BJ (cell line): ENCODE measurements around the gene PKD1L1. TPM values are rescaled to one million over a fixed set of nuclear protein-coding genes. Genes with fewer than 3 reads are reported as not detected.

Experiments used
- CTCF ChIA-PET: fragments of 350-600 bp; formaldehyde crosslinking; extraction: SDS; loops from one replicate; lab custom pipeline; 2021; ENCODE audit warnings: antibody characterized with exemption, inconsistent platforms; lab: Yijun Ruan, JAX
- POLR2A ChIA-PET: fragments of 300-600 bp; sonication (Branson Sonifier 250); formaldehyde crosslinking; extraction: SDS; loops from one replicate; lab custom pipeline; 2021; ENCODE audit warnings: antibody characterized with exemption; lab: Charles Lee
- DNase-seq: peaks from one replicate; pipeline ENCODE4 v3.0.0-alpha.2; 2011; ENCODE audit warnings: low read depth
- H3K27me3 ChIP-seq: 2 replicates; pipeline ENCODE4 v1.6.0; 2011; ENCODE audit warnings: low read length; ENCODE audit not compliant: control insufficient read depth, insufficient read depth
- H3K36me3 ChIP-seq: 2 replicates; pipeline ENCODE4 v1.5.1; 2011; ENCODE audit warnings: low read length; ENCODE audit not compliant: control insufficient read depth, insufficient read depth
- H3K4me3 ChIP-seq: 2 replicates; pipeline ENCODE4 v1.5.1; 2011; ENCODE audit warnings: low read depth, mild to moderate bottlenecking, control low read depth, low read length
- polyA plus RNA-seq: library from polyadenylated mRNA; depleted of rRNA; stranded (reverse); fragments of >200 nt; gene quantifications from 2 replicates; pipeline ENCODE4 v1.2.3, GENCODE V29; 2011
- TF ChIP-seq, protein P1 (sequence below): IDR thresholded peaks from 2 replicates; pipeline ENCODE4 v1.5.1; 2011; ENCODE audit warnings: low read depth, mild to moderate bottlenecking, control low read depth, inconsistent platforms, low read length, moderate library complexity; ENCODE audit not compliant: insufficient read depth

Gene PKD1L1
- polyA plus RNA-seq, 1 experiment: 0.13 TPM

DNA sequence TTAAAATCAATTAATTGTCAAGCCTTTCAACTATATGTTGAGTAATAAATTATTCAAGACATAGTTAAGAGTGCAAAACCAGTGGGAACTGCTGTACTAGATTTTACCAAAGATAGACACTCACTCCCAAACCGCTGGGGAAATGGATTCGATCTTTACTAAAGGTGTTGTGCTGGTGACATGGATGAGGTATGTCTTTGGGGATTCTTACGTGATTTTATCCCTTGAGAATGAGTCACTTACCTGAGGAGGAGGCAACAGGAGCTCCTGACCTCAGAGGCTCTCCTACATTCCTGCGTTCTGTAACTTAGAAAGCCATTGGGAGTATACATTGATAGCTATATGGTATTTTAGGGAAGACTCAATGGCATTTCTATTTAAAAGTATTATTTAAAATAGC lies 165.5 kb downstream of the PKD1L1 start:
- Histone ChIP-seq H3K36me3 (no peaks in the 10 kb centered on the region), H3K27me3 (no peaks in the 10 kb centered on the region), H3K4me3 (no peak overlapping the region)
- TF ChIP-seq, protein P1, sequence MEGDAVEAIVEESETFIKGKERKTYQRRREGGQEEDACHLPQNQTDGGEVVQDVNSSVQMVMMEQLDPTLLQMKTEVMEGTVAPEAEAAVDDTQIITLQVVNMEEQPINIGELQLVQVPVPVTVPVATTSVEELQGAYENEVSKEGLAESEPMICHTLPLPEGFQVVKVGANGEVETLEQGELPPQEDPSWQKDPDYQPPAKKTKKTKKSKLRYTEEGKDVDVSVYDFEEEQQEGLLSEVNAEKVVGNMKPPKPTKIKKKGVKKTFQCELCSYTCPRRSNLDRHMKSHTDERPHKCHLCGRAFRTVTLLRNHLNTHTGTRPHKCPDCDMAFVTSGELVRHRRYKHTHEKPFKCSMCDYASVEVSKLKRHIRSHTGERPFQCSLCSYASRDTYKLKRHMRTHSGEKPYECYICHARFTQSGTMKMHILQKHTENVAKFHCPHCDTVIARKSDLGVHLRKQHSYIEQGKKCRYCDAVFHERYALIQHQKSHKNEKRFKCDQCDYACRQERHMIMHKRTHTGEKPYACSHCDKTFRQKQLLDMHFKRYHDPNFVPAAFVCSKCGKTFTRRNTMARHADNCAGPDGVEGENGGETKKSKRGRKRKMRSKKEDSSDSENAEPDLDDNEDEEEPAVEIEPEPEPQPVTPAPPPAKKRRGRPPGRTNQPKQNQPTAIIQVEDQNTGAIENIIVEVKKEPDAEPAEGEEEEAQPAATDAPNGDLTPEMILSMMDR: no peak
- DNase-seq: no peak
- POLR2A ChIA-PET: interaction anchor here (0.5 kb wide), 1 partner anchor 206 kb away, joined by 3 read pairs; no protein-coding TSS in a partner anchor
- CTCF ChIA-PET: interaction anchor here (1.1 to 2.5 kb wide), 3 partner anchors 9 to 182 kb away, joined by 3 to 6 read pairs (median 4); no protein-coding TSS in a partner anchor

- H3K4me3 ChIP-seq: no peak overlapping the region
- no peaks in the 10 kb centered on the region for H3K36me3 ChIP-seq
- H3K27me3 ChIP-seq: no peaks in the 10 kb centered on the region
- DNase-seq: peak; percentile 48
- TF ChIP-seq, protein P1: no peak
- ChIA-PET CTCF (interaction anchor here (0.6 to 1.1 kb wide), 2 partner anchors 181 to 301 kb away, joined by 3 read pairs; no protein-coding TSS in a partner anchor), POLR2A (no interaction called here)
Observed at GRCh38 chr7:47782022-47782421, 166.2 kb downstream of the PKD1L1 start.

DNA sequence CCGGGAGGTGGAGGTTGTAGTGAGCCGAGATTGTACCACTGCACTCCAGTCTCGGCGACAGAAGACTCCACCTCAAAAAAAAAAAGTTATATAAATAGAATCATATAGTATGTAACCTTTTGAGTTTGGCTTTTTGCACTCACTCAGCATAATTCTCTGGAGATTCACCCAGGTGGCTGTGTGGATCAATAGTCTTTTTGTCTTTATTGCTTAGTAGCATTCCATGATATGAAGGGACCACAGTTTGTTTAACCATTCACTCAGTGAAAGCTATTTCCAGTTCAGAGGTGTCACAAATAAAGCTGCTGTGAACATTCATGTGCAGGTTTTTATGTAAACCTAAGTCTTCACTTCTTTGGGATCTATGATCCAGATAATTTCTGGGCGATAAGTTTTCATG lies 167.7 kb downstream of the PKD1L1 start:
- TF ChIP-seq, protein P1: no peak
- Histone ChIP-seq H3K36me3 (no peaks in the 10 kb centered on the region), H3K4me3 (no peak overlapping the region), H3K27me3 (no peaks in the 10 kb centered on the region)
- POLR2A ChIA-PET: interaction anchor here (0.7 kb wide), 1 partner anchor 116 kb away, joined by 3 read pairs; no protein-coding TSS in a partner anchor
- CTCF ChIA-PET: no interaction called here
- DNase-seq: no peak

- Histone ChIP-seq H3K4me3 (no peak overlapping the region), H3K36me3 (no peaks in the 10 kb centered on the region), H3K27me3 (no peaks in the 10 kb centered on the region)
- POLR2A ChIA-PET: no interaction called here
- no peak for DNase-seq
- CTCF ChIA-PET: interaction anchor here (0.7 kb wide), 1 partner anchor 318 kb away, joined by 5 read pairs; no protein-coding TSS in a partner anchor
- TF ChIP-seq, protein P1: no peak
Observed at GRCh38 chr7:47779341-47779771, 168.9 kb downstream of the PKD1L1 start.

DNA sequence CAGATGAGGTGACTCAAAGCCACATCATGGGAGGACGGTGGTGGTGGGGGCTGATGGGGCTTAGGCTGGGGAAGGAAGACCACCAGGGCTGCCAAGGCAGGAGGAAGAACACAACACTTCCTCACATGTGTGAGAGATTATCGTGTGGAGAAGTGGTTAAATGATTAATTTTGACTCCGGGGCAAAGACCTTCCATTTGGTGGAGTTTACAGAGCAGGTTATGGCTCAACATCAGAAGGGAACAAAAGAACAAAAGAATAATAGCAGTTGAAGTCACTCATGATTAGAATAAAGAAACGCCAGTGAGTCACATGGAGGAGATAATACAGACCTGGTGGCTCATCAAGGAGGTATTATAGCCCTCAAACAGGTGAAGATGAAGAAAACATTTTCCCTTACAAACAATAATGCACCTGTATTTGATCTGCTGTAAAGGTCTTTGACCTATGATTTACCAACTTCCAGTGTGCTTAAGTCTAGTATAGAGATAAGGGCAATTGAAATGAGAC lies 170.1 kb downstream of the PKD1L1 start:
- Histone ChIP-seq H3K27me3 (no peaks in the 10 kb centered on the region), H3K36me3 (no peaks in the 10 kb centered on the region), H3K4me3 (no peak overlapping the region)
- ChIA-PET POLR2A (no interaction called here), CTCF (no interaction called here)
- TF ChIP-seq, protein P1: no peak
- no peak for DNase-seq
